ENCODE results near the gene PRR36. TPM values are rescaled to one million over a fixed set of nuclear protein-coding genes. Genes with fewer than 3 reads are reported as not detected.

Gene PRR36
- total and polyA plus RNA-seq, 10 of the 15 experiments (the other 5 are each of a cell fraction or from before 2014, with no cell fraction given): 0.04 TPM; not detected in 9

DNA sequence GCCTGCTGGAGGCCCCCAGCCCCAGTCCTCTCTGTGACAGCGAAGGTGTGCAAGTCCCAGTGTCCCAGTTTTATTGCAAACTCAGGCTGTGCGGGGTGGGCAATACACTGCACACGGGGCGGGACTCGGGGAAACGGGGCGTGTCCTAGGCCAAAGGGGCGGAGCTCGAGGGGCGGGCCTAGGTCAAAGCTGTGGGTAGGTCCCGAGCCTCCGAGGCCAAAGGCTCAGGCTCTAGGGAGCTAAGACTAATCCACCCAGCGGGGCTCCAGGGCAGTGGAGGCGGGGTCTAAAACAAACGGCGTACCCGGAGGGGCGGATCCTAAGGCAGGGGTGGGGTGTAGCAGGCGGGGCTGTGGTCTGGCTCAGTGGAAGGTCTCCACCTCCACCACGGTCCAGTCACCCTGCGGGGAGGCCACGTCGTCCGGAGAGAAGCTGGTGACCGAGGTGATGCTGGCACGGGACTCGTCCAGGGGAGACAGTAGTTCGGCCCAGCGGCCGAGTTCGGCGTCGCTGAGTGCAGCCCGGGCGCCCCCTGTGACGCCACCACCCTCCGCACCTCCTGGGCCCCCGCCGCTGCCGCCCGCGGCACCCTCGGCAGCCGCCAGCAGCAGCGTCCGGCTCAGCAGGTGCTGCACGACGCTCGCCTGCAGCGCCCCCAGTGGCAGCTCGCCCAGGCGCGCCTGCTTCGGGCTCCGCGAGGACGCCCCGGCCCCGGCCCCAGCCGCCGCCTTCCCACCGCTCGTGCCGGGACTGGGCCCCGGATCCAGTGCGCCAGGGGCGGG is 5.3 kb downstream of the PRR36 start (continued):
- TF ChIP-seq, protein P1, sequence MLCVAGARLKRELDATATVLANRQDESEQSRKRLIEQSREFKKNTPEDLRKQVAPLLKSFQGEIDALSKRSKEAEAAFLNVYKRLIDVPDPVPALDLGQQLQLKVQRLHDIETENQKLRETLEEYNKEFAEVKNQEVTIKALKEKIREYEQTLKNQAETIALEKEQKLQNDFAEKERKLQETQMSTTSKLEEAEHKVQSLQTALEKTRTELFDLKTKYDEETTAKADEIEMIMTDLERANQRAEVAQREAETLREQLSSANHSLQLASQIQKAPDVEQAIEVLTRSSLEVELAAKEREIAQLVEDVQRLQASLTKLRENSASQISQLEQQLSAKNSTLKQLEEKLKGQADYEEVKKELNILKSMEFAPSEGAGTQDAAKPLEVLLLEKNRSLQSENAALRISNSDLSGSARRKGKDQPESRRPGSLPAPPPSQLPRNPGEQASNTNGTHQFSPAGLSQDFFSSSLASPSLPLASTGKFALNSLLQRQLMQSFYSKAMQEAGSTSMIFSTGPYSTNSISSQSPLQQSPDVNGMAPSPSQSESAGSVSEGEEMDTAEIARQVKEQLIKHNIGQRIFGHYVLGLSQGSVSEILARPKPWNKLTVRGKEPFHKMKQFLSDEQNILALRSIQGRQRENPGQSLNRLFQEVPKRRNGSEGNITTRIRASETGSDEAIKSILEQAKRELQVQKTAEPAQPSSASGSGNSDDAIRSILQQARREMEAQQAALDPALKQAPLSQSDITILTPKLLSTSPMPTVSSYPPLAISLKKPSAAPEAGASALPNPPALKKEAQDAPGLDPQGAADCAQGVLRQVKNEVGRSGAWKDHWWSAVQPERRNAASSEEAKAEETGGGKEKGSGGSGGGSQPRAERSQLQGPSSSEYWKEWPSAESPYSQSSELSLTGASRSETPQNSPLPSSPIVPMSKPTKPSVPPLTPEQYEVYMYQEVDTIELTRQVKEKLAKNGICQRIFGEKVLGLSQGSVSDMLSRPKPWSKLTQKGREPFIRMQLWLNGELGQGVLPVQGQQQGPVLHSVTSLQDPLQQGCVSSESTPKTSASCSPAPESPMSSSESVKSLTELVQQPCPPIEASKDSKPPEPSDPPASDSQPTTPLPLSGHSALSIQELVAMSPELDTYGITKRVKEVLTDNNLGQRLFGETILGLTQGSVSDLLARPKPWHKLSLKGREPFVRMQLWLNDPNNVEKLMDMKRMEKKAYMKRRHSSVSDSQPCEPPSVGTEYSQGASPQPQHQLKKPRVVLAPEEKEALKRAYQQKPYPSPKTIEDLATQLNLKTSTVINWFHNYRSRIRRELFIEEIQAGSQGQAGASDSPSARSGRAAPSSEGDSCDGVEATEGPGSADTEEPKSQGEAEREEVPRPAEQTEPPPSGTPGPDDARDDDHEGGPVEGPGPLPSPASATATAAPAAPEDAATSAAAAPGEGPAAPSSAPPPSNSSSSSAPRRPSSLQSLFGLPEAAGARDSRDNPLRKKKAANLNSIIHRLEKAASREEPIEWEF (IDR thresholded peaks at IDR 0.05; ENCODE audit: insufficient replicate concordance, low read depth, low read length): no peak
- TF ChIP-seq, protein P2, sequence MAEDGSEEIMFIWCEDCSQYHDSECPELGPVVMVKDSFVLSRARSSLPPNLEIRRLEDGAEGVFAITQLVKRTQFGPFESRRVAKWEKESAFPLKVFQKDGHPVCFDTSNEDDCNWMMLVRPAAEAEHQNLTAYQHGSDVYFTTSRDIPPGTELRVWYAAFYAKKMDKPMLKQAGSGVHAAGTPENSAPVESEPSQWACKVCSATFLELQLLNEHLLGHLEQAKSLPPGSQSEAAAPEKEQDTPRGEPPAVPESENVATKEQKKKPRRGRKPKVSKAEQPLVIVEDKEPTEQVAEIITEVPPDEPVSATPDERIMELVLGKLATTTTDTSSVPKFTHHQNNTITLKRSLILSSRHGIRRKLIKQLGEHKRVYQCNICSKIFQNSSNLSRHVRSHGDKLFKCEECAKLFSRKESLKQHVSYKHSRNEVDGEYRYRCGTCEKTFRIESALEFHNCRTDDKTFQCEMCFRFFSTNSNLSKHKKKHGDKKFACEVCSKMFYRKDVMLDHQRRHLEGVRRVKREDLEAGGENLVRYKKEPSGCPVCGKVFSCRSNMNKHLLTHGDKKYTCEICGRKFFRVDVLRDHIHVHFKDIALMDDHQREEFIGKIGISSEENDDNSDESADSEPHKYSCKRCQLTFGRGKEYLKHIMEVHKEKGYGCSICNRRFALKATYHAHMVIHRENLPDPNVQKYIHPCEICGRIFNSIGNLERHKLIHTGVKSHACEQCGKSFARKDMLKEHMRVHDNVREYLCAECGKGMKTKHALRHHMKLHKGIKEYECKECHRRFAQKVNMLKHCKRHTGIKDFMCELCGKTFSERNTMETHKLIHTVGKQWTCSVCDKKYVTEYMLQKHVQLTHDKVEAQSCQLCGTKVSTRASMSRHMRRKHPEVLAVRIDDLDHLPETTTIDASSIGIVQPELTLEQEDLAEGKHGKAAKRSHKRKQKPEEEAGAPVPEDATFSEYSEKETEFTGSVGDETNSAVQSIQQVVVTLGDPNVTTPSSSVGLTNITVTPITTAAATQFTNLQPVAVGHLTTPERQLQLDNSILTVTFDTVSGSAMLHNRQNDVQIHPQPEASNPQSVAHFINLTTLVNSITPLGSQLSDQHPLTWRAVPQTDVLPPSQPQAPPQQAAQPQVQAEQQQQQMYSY (CRISPR knock-in tag; IDR thresholded peaks at IDR 0.05): no peak
- TF ChIP-seq SIN3A (IDR thresholded peaks at IDR 0.05; ENCODE audit: low read depth, low read length) (no peak), HCFC1 (IDR thresholded peaks at IDR 0.05; ENCODE audit: low read length) (no peak), SUZ12 (IDR thresholded peaks at IDR 0.05; ENCODE audit: unreplicated experiment) (no peak), CBX3 (IDR thresholded peaks at IDR 0.05; ENCODE audit: borderline replicate concordance, low read depth) (no peak), KAT2A (conservative IDR thresholded peaks at IDR 0.05; ENCODE audit: control insufficient read depth, low read depth, low read length) (no peak), POLR2AphosphoS2 (IDR thresholded peaks at IDR 0.05; ENCODE audit: low read depth, low read length) (no peak), NR2C2 (IDR thresholded peaks at IDR 0.05; ENCODE audit: borderline replicate concordance, control insufficient read depth, insufficient read length, low read depth) (no peak), SREBF2 (IDR thresholded peaks at IDR 0.05; ENCODE audit: low read length) (no peak), PAX8 (IDR thresholded peaks at IDR 0.05) (no peak)
- TF ChIP-seq, protein P3, sequence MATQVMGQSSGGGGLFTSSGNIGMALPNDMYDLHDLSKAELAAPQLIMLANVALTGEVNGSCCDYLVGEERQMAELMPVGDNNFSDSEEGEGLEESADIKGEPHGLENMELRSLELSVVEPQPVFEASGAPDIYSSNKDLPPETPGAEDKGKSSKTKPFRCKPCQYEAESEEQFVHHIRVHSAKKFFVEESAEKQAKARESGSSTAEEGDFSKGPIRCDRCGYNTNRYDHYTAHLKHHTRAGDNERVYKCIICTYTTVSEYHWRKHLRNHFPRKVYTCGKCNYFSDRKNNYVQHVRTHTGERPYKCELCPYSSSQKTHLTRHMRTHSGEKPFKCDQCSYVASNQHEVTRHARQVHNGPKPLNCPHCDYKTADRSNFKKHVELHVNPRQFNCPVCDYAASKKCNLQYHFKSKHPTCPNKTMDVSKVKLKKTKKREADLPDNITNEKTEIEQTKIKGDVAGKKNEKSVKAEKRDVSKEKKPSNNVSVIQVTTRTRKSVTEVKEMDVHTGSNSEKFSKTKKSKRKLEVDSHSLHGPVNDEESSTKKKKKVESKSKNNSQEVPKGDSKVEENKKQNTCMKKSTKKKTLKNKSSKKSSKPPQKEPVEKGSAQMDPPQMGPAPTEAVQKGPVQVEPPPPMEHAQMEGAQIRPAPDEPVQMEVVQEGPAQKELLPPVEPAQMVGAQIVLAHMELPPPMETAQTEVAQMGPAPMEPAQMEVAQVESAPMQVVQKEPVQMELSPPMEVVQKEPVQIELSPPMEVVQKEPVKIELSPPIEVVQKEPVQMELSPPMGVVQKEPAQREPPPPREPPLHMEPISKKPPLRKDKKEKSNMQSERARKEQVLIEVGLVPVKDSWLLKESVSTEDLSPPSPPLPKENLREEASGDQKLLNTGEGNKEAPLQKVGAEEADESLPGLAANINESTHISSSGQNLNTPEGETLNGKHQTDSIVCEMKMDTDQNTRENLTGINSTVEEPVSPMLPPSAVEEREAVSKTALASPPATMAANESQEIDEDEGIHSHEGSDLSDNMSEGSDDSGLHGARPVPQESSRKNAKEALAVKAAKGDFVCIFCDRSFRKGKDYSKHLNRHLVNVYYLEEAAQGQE (IDR thresholded peaks at IDR 0.05; ENCODE audit: low read depth, low read length): no peak
- TF ChIP-seq, protein P4, sequence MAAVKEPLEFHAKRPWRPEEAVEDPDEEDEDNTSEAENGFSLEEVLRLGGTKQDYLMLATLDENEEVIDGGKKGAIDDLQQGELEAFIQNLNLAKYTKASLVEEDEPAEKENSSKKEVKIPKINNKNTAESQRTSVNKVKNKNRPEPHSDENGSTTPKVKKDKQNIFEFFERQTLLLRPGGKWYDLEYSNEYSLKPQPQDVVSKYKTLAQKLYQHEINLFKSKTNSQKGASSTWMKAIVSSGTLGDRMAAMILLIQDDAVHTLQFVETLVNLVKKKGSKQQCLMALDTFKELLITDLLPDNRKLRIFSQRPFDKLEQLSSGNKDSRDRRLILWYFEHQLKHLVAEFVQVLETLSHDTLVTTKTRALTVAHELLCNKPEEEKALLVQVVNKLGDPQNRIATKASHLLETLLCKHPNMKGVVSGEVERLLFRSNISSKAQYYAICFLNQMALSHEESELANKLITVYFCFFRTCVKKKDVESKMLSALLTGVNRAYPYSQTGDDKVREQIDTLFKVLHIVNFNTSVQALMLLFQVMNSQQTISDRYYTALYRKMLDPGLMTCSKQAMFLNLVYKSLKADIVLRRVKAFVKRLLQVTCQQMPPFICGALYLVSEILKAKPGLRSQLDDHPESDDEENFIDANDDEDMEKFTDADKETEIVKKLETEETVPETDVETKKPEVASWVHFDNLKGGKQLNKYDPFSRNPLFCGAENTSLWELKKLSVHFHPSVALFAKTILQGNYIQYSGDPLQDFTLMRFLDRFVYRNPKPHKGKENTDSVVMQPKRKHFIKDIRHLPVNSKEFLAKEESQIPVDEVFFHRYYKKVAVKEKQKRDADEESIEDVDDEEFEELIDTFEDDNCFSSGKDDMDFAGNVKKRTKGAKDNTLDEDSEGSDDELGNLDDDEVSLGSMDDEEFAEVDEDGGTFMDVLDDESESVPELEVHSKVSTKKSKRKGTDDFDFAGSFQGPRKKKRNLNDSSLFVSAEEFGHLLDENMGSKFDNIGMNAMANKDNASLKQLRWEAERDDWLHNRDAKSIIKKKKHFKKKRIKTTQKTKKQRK (IDR thresholded peaks at IDR 0.05; ENCODE audit: low read depth, low read length): no peak
